GM21786 (cell line): ENCODE results near the gene CRYL1.

Experiments used
- ATAC-seq: cut with Tn5 transposase; IDR thresholded peaks from one replicate; pipeline ENCODE4 v1.9.1; 2021; ENCODE audit not compliant: unreplicated experiment

Gene CRYL1

DNA sequence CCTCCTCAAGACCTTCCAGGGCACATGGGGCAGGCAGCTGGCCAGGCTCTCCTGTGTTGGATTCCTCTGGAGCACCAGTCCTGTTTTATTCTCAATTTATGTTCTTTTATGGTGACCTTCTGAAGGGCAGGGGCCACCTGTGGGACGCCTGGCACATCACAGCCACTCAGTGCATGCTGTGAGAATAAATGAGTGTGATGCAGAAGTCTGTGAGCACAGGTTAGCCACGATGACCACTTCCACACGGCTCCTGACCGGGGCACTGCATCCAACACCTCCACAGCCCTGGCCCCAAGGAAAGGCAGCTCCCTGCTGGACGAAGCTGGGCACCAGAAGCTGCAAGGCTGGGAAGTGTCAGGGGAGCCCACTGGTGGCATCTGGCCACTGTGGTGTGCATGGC is 122.8 kb downstream of the CRYL1 start:
- no peak for ATAC-seq

DNA sequence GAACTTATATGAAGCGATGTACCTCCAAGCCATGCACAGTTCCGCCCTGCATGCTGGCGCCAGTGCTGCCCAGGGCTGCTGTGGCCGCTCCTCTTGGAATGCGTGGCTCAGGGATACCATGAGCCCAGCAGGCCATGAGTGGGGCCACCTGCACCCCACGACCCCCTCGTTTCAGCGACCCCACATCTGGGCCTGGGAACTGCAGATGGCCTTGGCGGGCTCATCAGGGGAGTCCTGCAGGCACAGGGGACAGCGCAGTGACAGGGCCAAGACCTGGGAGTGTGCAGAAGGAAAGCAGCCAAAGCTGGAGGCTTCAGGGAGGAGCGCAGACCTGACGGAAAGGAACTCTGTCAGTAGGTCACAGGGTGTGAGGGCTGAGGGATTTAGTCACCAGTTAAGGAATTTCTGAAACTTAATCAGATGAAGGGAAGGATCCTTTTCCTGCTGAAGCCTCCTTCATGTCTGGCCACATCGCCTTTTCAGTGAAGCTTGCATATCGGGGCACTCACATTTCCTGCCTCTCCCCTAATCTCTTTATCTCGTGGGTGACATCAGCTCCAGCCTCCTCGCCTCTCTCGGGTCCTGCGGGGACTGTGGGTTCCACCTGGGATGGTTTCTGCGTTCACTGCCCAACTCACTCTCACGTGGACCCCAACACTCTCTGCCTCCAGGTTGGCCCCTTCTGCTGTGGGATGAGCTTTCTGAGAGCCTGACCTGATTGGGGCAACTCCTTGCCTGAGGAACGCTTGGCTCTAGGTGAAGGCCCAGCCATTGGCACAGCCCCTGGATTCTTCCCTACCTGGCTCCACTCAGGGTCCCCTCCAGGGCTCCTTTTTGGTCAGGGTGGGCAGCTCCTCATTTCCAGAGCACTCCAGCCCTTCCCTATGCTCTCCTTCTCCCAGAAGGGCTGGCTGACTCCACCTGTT is 123.5 kb downstream of the CRYL1 start:
- no peak for ATAC-seq

DNA sequence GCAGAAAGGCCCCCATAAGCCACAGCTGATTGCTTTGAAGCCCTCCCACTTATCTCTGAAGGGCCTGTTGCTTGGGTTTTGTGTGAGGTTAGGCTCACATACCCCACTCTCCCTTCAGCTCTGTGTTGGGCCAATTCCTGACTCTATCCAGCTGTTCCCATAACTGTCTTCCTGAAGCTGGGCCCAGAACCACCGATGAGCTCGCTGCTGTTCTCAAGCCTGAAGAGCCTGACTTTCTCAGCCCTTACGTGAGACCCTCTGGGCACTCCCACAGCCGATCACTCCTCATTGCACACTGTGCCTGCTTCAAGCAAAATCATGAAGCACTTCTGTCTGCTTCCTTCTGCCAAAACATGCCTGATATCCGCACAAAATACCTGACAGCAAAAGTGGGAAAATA is 124.1 kb downstream of the CRYL1 start:
- no peak for ATAC-seq

DNA sequence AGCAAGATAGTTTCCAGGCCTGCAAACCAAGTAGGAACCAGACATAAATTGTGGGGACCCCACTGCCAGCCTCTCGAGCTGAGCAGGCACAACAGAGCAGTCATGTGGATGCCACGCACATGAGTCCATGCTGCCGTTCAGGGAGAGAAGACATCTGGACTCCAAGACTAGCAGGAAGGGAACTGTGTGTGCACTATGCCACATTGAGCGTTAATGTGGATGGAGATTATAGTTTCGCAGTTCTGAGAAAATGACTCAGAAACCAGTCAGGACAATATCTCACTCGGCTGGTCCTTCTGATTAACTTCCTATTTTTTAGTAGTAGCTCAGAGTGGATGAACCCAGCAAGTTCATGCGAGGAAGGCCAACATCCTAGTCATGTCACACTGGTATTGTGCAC is 124.9 kb downstream of the CRYL1 start:
- no peak for ATAC-seq

DNA sequence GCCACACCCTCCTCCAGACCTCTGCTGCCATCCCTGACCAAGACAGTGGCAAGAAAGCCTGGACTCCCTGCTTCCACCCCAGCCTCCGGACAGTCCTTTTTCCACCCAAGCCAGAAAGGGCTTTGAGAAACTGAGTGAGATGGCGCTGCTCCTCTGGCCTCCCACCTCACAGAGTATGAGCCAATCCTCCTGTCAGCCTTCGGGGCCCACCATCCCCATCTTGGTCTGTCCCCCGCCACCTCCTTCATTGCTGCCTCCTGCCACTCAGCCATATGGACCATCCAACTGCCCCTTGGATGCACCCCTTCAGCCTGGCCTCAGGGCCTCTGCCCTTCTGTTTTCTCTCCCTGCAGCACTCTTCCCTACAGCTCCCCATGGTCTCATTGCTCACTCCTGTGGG is 125.7 kb downstream of the CRYL1 start:
- ATAC-seq: no peak

DNA sequence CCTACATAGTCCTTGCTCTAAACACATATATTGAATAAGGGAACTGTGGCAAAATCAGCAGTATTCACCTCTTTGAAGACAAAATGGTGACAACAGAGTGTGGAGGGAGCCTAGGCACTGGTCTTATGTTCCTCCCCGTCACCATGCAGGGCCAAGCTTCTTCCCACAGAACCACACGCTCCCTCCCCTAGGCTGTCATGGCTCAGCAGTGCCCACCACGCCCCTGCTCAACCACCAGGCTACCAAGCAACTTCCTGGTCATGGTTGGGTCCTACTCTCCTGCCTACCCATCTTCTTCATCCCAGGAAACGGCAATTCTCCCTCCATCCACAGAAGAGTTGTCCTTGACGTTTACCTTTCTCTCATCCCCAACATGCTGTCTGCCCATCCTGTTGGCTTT is 126.1 kb downstream of the CRYL1 start:
- ATAC-seq: no peak

DNA sequence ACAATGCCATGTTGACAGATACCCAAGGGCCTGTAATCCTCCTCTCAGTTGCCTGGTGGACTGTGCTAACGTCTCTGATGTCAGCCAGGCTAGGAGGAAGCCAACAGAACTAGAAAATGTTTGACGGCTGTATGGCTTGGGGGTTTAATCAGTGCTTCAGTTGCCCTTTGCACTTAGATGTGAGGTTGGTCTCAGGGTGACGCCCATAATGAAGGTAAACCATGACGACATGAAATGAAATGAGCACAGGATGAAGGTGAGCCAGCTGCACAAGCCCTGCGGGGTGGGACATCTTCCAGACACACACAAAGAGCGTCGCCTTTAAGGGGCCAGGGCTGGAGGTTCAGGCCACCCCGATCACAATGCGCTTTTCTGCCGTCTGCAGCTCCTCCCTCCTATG is 127.2 kb downstream of the CRYL1 start:
- no peak for ATAC-seq

DNA sequence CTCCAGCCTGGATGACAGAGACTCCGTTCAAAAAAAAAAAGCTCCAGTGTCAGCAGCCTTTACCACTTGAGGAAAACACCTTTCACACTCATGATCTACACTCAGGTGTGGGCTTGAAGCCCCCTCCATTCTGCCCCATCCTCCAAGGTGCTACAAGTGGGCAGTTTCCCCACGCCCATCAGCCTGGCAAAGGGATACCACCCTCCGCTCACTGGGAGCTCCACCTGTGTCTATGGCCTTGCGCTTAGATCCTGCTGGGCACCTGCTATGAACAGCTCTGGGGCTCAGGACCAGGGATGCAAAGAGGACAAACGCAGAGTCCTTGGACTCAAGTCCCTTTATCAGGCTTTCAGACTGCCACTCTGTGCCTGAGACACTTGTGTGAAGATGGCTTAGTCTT is 127.8 kb downstream of the CRYL1 start:
- no peak for ATAC-seq

DNA sequence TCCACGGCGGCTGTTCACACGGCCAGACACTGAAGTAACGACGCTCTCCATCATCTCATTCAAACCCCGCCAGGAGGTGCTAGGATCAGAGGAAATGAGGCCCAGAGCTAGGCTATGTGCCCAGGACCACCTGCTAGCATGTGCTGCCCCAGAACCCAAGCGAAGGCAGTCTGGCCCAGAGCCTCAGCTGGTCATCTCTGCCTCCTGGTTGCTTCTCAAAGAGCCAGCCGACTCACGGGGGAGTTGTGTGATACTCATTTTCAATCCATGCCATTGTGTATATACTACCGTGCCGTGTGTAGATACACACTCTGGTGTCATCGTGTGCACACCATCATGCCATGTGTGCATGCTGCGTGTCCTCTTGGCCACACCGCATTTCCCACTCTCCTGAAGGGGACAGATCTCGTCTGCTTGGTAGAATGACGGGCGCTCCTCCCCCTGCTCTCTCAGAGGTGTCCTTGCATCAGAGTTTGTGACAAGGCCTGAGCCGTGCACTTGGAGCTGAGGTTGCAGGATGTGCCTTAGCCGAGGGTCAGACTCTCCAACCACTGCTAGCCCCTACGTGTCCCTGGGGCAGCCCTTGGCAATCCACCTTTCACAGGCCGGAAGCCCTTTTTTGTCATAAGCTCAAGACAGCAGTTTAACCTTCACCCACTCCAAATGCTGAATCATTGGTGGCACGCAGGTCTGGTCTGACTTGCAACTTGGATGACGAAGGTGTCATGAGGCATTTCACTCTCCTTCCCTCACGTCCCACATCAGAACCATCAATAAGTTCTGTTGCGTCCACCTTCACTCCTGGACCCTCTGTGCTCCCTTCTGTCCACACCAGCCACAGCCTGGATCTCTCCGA is 130.4 kb downstream of the CRYL1 start:
- no peak for ATAC-seq

DNA sequence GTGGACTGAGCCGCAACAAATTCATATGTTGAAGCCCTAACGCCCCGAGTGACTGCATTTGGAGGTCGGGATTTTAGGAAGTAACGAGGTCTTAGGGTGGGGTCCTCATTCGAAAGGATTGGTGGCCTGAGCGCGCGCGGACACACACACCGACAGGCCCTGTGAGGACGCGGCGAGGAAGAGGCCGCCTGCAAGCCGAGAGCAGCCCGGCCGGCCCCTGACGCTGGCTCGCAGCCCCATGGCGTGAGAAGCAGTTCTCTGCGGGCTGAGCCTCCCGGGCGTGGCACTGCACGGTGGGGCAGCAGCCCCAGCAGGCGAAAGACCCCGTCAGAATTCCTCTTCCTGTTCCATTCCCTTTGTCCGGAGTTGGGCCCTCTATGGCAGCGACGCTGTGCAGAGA is 131.2 kb downstream of the CRYL1 start:
- no peak for ATAC-seq

DNA sequence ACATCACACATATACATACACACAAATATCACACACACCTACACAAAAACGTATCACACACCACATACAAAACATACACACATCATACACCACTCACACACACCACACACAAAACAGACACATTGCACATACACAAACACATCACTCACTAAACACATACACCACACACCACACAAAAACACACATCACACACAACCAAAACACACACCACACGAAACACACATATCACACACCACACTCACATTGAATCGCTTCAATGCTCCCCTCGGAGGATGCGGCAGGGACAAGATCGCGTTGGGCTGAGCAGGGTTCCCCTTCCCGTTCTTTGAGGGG is 131.5 kb downstream of the CRYL1 start:
- no peak for ATAC-seq

DNA sequence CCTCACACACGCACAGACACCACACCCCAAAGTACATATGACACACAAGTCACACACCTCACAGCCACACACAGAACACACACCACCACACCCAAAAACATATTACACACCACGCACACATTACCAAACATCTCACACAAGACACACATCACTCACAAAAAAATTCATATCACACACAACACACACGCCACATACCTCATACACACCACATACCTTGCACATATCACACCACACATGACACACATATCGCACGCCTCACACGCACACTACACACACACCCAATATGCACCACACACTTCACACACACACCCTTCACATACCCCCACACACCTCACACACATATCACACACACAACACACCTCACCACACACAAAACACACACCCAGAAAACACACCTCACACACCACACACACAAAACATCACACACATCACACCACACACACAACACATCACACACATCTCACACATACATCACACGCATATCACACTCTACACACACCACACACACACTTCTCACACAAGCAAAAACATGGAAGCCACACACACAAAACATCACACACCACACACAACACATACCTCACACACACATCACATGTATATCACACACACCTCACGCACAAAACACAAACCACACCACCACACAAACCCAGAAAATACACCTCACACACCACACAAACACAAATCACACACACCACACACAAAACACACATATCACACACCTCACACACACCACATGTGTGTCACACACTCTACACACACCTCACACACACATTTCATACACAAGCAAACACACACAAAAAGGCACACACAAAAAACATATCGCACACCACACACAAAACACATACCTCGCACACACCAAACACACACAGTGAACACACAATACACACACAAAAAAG is 132.1 kb downstream of the CRYL1 start:
- ATAC-seq: no peak

DNA sequence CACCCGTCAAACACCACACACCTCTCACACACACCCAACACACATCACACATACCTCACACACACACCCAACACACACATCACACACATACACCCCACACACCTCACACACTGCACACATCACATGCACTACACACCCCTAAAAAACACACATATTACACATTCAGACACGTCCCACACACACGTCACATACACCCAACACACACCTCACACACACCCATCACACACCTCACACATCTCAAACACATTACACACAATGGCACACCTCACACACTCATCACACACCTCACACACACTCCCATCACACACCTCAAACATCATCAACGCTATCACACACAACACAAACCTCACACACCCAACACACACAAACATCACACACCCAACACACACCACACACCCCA is 133.1 kb downstream of the CRYL1 start:
- no peak for ATAC-seq

DNA sequence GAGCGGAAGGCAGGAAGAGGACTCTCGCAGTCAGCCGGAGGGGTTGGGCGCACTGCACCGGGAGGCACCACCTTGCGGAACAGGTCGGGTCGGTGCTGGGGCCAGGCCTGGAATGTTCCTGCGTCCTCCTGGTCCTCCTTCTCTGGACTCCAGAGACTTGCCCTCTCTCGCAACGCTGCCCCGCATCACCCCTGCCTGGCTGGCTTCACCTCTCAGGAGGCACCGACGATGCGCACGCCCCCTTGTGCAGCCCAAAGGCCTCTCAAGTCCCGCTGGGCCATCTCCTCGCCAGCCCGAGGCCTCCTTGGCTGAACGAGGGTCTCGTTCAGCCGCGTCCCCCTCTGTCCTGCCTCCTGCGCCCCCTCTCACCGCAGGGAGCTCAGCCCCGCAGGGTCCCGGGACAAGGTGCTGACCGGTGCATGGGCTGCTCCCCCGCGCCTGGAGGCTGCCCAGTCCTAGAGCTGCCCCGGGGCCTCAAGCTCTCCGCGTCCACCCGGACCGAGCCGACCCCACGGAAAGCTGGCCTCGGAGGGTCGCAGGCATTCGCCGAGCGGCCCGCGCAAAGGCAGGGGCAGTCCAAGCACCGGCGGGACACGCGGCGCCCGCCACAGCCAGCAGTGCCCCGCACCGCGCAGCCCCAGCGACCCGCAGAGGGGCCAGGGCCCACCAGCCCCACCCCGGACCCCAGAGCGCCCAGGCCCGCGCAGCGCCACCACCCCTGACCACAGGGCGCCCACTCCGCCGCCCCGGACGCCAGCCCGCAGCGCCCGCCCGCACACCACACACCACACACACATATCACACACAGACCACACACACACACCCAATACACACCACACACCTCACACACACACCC is 133.8 kb downstream of the CRYL1 start:
- no peak for ATAC-seq

DNA sequence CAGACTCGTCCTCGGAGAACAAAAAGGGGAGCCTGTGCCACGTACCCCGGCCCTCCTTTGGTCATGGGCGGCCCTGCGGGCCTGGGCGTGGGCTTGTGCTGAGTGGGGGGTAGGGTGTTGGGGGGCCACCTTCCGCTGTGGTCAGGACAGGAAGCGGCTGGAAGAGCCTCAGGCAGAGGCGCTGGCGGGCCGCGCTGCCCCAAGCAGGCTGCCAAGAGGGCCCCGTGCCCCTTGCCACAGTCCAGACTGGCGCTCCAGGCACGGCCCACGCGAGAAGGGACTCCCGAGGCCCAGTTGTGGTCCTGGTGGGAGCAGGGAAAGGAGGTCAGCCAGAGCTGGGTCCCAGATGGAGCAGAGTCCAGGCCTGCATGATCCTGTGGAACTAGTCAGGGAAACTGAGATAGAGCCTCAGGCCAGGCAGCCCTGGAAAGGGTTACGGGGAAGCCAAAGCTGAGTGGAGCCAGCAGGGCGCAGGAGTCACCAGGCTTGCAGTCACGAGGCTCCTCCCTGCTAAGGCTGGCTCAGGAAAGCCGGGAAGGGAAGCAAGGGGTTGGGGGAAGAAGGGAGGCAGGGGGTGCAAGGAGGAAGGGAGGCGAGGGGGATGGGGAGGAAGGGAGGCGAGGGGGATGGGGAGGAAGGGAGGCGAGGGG is 135.0 kb downstream of the CRYL1 start:
- no peak for ATAC-seq

DNA sequence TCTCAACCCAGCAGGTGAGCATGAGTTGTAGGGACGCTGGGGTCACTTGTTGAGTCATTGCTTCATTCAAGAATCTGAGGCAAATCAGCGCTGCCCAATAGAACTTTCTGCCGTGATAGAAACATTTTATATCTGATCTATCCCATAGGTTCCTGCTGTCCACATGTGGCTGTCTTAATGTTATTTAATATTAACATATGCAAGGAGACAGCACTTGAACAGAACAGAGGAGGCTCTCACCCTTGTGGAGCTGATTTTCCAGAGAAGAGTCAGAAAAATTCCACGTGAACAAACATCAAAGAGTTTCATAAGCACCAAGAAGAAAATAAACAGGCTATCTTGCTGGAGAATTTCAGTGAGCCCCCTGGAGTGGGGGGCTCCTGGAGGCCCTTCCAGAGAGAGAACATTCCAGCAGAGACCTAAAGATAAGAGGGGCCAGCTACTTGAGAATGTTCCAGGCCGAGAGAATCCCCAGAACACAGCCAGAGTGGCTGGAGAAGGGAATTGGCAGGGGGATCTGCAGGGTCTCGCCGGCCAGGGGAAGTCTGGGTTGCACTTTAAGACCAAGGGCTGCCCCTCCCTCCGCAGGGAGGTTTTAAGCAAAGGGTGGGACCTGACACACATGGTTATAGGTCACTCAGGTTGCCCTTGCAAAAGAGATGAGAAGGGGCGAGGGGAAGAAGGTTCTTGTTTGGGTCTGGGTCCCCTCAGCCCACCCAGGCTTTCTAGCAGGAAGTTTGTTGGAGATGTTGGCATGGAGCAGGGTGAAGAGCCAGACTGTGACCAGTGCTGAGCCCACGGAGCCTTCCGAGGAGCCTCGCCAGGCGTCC is 135.7 kb downstream of the CRYL1 start:
- no peak for ATAC-seq

DNA sequence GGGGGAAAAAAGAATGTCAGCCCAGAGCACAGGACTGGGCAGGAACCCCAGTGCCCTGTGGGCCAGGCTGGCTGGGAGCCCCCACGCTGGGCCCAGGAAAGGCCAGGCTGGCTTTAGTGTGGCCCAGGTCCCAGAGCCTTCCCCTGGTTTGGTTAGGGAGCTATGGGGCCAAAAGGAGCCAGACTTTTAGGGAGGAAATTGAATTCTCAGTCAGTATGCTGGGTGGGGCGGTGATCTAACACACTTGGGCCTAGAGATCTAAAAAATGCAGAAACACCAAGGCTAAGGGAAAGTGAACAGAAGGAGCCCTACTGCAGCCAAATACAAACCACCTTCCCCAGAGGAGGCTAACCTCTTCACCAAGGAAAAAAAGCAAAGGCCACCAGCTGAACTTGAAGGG is 137.5 kb downstream of the CRYL1 start:
- no peak for ATAC-seq

DNA sequence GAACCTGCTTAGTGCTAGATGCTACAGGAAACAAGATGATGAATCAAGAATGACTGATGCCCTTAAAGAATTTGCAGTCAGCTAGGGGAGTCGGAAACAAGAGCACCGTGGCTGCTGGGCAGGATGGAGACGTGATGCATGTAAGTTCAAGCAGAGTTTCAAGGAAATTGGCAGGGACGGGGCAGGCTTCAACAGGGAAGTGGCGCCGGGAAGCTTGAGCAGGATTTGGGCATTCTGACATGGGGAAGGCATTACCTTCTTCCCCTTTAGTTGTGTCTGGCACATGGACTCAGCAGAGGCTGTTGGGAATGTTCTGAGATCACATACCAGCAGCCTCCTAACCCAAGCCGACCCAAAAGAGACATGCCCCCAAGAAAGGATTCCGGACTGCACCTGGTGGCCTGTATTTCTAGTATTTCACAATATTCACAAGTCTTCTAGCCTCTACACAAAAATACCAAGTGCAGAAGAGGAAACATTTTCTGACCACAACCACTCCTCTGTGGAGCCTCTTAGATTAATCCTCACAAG is 138.2 kb downstream of the CRYL1 start:
- no peak for ATAC-seq

DNA sequence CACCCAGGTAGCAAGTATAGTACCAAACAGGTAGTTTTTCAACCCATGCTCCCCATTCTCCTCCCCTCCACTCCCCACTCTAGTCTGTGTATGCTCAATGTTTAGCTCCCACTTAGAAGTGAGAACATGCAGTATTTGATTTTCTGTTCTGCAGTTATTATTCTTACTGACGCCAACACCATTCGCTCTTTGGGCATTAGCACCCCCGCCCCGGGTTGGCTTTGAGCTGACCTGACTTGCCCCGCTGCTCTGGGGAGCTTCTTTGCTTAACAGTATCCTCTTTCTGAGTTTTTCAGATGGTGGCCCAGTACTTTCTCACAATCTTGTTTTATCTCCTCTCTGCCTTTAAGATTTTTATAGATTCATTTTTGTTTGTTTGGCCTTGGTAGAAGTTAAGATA is 138.7 kb downstream of the CRYL1 start:
- ATAC-seq: no peak
